Skin epidermis (tissue), 12 donors: ENCODE results near the gene SLC2A8.
A peak's percentile ranks its signal among the peaks of the same experiment; 100 is the strongest.

Source experiments
- H3K27ac ChIP-seq, 21 experiments: fragments of 200-600 bp; sonication (generic) in 11 of 21; one replicate each; pipeline ENCODE4 v1.5.0; 2020; ENCODE audit warnings: mild to moderate bottlenecking in 3 of 21, inconsistent platforms in 2 of 21, moderate library complexity in 2 of 21
- H3K4me3 ChIP-seq, 7 experiments: fragments of 200-600 bp; sonication (generic) in 2 of 7; one replicate each; pipeline ENCODE4 v1.5.0; 2020; ENCODE audit warnings: inconsistent platforms in 2 of 7, mild to moderate bottlenecking in 2 of 7, moderate library complexity in 1 of 7

Gene SLC2A8

DNA sequence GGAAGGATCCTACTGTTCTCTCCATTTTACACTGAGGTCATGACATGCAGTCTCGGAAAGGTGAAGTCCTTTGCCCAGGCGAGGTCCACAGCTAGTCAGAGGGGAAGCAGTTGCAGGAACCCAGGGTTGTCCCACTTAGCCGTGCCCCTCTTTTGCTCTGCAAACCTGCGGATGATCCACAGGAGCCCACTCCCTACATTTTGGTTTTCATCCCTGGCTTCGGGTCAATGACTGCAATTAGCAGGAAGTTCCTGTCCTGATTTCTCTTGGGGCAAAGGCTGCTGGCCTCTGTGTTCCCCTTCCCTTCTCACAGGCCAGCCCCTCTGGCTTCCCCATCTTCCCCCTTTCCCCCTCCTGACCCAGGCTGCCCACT, 1.3 kb downstream of the SLC2A8 start:
- H3K27ac ChIP-seq = peak overlapping the region in 10 of 21 experiments; percentile 45 to 91 (median 81)

DNA sequence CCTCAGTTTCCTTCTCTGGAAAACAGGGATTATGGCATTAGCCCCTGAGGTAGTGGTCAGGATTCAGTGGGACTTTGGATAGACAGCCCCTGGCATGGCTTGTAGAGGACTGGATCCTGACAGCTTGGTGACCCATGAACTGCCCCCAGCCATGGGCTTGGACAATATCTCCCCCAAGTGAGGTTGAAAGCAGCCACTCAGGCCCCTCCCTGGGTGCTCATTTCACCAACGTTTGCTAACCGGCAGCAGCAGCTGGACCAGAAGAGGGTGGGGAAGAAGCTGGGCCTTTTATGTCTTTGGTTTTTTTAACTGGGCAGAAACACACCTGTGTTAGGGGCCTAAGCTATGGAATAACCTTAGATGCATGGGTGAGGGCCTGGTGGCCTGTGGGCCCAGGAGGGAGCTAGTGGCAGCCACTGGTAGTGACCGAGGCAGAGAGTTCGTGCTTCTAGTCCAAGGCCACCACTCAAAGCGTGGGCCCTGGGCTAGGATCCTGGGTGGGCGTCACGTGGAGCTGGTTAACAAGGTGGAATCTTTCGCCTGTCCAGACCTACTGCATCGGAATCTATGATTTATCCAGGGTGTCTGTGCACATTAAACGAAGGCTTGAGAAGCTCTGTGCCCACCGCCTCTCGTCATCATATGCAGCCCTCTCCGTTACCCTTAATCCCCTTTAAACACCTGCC, 1.9 kb downstream of the SLC2A8 start:
- H3K4me3 ChIP-seq = peak overlapping the region in 2 of 7 experiments; percentile 83 to 91
- peak overlapping the region in 1 of 21 experiments; percentile 90 for H3K27ac ChIP-seq

More for the DNA sequence above, 1.3 kb downstream of the SLC2A8 start:
- peak overlapping the region; percentile 71 to 91 (median 86) for H3K4me3 ChIP-seq

DNA sequence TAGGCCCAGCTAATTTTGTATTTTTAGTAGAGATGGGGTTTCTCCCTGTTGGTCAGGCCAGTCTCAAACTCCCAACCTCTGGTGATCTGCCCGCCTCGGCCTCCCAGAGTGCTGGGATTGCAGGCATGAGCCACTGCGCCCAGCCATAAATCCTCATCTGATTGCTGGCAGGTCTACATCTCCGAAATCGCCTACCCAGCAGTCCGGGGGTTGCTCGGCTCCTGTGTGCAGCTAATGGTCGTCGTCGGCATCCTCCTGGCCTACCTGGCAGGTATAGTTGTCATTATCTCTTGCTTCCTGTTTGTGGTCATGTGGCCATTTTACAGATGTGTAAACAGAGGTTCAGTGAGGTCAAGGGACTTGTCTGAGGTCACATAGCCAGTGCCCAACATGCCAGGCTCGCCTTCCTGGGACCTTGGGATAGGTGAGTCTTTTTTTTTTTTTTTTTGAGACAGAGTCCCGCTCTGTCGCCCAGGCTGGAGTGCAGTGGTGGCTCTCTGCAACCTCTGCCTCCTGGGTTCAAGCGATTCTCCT, 2.8 kb downstream of the SLC2A8 start:
- H3K4me3 ChIP-seq = no peak overlapping the region
- no peak overlapping the region for H3K27ac ChIP-seq

DNA sequence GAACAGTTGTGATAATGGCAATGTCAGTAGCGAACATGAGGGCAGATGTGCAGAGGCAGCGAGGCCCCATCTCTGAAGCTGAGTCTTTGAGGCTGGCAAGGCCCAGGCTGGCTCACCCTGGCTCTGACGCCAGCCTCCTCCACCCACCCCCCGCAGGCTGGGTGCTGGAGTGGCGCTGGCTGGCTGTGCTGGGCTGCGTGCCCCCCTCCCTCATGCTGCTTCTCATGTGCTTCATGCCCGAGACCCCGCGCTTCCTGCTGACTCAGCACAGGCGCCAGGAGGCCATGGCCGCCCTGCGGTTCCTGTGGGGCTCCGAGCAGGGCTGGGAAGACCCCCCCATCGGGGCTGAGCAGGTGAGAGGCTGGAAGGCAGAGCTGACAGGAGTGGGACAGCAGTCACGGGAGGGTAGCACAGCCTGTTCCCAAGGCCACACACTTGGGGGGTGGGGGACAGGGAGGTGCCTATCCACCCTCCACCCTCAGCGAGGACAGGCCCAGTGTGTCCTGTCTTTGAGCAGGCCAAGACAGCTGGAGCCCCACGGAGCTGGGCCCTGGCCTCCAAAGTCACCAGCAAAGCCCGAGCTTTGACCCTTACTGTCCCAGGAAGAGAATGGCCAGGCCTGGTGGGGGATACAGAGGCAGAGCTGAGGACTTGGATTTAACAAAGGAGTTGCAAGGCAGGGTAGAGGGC, 5.6 kb downstream of the SLC2A8 start:
- H3K27ac ChIP-seq = no peak overlapping the region
- H3K4me3 ChIP-seq = no peak overlapping the region

DNA sequence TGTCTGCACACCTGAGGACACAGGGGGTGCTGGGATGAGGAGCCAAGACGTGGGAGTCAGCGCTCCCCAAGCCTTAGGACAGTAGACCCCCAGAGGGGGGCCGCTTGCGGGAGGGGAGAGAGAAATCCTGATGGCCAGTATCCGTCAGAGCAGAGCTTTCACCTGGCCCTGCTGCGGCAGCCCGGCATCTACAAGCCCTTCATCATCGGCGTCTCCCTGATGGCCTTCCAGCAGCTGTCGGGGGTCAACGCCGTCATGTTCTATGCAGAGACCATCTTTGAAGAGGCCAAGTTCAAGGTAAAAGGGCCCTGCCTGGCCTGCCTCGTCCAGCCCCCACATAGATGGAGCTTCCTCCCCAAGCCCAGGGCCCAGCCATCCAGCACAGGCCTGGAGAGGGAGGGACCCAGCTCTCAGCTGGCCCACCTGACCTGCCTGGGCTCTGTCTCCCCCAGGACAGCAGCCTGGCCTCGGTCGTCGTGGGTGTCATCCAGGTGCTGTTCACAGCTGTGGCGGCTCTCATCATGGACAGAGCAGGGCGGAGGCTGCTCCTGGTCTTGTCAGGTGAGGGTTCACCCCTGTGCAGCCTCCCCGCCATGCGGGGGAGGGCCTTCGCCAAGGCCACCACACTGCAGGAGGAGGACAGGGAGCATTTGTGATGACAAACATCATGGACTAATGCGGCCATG, 6.7 kb downstream of the SLC2A8 start:
- Histone ChIP-seq H3K4me3 (no peak overlapping the region), H3K27ac (no peak overlapping the region)

DNA sequence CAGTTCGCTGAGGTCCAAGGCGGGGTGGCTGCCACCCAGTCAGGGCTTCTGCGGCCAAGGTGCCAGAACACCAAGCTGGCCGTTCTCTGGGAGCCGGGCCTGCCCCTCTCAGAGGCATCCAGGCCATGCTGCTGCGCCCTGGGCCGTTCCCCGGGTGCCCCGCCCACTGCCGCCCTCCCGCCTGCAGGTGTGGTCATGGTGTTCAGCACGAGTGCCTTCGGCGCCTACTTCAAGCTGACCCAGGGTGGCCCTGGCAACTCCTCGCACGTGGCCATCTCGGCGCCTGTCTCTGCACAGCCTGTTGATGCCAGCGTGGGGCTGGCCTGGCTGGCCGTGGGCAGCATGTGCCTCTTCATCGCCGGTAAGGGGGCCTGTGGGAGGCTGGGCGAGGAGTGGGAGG, 7.7 kb downstream of the SLC2A8 start:
- H3K4me3 ChIP-seq = no peak overlapping the region
- no peak overlapping the region for H3K27ac ChIP-seq

DNA sequence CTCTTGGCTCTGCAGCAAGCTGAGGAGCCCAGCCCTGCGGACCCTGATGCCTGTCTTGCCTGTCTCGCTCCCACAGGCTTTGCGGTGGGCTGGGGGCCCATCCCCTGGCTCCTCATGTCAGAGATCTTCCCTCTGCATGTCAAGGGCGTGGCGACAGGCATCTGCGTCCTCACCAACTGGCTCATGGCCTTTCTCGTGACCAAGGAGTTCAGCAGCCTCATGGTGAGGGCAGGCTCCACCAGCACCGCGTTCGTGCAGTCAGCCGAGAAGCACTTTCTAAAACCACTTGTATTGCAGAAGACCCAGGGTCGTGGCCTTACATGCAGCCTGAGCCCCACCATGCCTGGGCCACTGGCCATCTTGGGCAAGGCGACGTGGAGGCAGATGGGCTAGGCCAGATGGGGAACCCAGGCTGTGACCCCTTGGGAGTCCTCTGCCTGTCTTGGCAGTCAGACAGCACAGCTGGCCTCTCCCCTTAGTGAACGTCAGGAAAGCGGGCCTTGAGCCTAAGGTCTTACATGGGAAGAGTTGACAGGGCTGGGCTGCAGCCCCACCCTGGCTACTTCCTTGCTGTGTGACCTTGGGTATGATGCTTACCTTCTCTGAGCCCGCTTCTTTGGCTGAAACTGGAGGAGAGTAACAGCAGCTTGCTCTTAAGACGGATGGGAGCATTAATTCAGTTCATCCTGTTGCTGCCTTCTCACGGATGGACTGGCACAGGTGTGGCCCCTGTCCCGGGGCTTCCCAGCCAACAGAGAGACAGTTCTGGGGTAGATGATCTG, 8.6 kb downstream of the SLC2A8 start:
- no peak overlapping the region for H3K4me3 ChIP-seq
- no peak overlapping the region for H3K27ac ChIP-seq

DNA sequence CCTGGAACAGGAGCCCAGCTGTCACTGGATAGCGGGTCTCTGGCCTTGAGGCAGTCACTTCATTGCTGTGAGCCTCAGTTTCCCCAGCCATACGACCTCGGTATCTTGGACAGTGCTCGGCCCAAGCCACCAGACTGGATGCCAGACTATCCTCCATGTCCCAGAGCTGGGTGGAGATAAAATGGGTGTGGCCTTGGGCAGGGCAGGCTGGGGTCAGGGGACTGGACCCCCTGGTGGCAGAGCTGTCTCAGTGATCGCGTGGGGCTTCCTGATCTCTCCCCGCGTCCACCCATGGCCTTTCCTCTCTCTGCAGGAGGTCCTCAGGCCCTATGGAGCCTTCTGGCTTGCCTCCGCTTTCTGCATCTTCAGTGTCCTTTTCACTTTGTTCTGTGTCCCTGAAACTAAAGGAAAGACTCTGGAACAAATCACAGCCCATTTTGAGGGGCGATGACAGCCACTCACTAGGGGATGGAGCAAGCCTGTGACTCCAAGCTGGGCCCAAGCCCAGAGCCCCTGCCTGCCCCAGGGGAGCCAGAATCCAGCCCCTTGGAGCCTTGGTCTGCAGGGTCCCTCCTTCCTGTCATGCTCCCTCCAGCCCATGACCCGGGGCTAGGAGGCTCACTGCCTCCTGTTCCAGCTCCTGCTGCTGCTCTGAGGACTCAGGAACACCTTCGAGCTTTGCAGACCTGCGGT, 10.0 kb downstream of the SLC2A8 start:
- H3K27ac ChIP-seq = no peak overlapping the region
- H3K4me3 ChIP-seq = no peak overlapping the region

DNA sequence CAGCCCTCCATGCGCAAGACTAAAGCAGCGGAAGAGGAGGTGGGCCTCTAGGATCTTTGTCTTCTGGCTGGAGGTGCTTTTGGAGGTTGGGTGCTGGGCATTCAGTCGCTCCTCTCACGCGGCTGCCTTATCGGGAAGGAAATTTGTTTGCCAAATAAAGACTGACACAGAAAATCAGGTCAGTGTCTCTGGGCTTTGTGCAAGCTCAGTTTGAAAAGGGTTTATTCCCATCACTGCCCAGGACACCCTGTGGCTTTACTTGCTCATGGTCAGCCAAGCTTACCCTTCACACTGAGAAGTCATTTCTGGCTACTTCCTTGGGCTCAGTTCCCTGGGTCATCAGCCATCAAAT, 10.5 kb downstream of the SLC2A8 start:
- Histone ChIP-seq H3K27ac (no peak overlapping the region), H3K4me3 (no peak overlapping the region)

DNA sequence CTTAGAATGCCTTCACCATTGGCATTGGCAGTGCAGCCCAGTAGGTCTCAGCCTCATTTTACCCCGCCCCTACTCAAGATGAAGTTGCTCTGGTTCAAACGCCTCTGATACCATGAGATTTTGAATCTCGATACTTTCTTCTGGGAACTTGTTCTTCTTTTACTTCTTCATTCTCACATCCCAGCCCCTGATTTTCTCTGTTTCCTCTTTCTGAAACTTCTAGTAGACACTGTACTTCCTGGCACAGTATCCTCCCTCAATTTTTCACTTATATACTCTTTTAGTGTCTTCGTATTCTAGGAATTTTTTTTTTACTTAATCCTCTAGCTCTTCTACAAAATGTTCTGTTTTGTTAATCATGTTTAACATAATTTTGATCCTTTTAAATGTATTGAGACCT, 14.2 kb downstream of the SLC2A8 start:
- Histone ChIP-seq H3K27ac (peak overlapping the region in 7 of 21 experiments; percentile 9 to 67 (median 28)), H3K4me3 (no peak overlapping the region)

DNA sequence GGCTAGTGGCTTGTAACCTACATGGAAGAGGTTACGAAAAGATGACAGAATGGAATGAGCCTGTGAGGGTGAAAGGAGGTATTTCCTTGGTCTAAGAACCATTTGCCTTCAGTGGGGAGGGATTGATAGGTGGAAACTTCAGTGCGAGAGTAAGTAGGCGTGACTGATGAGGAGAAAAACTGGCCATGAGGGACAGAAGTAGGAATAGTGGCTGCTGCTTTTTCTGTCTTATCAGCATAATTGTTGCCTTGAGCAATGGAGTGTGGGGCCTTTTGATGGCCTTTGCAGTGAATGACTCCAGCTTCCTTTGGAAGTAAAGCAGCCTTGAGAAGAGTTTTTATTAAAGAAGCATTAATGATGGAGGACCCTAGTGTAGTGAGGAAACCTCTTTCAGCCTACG, 18.2 kb downstream of the SLC2A8 start:
- H3K27ac ChIP-seq = no peak overlapping the region
- H3K4me3 ChIP-seq = no peak overlapping the region

DNA sequence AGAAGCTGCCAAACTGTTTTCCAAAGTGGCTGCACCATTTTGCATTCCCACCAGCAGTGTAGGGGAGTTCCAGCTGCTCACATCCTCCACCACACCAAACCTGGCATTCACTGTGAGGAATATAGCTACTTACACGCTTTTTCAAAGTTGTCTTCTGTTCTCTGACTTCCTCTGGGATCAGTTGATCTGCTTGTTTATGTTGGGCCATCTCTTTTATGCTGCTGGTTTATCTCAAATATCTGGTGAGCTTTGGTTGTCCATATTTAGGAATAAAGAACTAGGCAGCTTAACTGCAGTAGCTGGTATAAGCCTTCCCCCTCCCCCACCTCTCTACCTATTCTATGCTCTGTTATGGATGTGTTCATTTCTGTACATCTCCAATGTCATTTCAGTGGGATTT, 18.7 kb downstream of the SLC2A8 start:
- Histone ChIP-seq H3K4me3 (no peak overlapping the region), H3K27ac (no peak overlapping the region)

DNA sequence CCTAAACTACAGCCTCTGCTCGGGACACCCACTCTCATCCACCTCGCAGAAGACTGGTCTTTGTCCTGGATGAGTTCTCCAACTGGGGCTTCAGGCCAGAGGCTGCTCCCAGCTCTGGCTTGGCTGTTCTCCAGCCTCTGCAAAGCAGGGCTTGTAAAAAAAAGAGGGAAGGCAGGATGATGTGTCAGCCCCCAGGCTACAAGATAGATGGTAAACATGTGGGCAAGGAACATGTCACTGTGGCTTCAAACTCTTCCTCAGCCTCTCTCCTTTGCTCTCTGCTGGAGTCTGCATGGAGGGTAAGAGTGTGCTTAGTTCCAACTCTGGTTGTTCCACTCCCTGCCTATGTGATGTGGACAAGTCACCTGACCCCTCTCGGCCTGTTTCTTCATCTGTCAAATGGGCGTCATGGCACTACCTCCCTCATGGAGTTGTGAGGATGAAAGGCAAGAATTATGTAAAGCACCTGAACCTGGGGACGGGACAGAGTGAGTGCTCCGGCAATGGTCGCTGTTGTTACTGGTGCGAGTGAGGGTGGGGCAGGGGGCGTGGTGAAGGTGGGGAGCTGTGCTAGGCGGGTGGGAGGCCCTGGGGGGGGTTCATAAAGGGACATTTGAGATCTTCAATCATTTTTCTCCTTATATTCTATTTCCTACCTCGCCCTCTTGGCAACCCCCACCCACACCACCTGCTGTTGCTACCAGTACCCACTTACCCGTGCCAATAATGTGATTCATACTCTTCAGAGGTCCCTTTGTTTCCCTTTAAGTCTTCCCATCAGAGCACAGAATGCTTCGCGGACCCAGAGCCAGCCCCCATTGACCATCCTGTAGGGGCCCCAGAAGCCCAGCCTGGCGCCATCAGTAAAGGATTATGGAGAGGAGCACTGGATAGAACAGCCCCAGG, 20.4 kb downstream of the SLC2A8 start:
- peak overlapping the region in 1 of 7 experiments; percentile 4 for H3K4me3 ChIP-seq
- H3K27ac ChIP-seq = peak overlapping the region in 2 of 21 experiments; percentile 15 to 54

DNA sequence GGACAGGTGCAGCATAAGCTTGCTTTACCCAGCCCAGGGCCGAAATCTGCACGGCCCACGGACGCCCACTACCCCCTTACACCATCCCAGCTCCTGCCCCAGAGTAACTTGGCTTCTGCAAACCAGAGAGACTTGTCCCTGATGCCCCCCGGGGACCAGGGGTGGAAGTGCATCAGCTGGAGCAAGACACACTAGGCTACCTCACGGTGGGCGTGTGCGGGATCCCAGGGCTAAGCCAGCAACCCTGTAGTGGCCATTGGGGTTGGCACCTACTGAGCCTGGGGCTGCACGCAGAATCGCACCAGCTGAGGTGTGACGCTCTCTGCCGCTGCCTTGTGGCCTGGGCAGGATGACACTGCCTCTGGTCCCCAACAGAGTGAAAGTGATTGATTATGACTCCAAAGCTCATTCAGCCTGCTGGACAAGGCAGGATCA, 21.1 kb downstream of the SLC2A8 start:
- Histone ChIP-seq H3K27ac (peak overlapping the region in 3 of 21 experiments; percentile 15 to 54 (median 23)), H3K4me3 (peak overlapping the region in 1 of 7 experiments; percentile 34)

DNA sequence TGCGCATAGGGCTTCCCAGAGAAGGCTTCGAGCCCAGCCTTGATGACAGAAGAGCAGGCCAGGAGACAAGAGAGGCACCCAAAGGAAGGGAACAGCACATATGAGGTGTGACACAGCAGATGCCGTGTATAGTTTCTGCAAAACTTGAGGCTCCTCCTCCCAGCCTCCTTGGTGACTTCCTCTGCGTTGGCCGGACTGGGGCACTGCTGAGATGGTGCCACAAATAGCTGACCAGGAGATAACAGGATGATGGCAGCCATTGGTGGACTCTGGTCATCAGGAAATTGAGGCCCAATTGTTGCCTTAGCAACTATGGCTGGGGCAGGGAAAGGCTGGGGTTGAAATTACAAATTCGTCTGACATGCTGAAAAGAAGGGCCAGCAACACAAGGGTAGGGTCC, 22.4 kb downstream of the SLC2A8 start:
- peak overlapping the region in 3 of 7 experiments; percentile 13 to 34 (median 13) for H3K4me3 ChIP-seq
- peak overlapping the region in 2 of 21 experiments; percentile 4 to 15 for H3K27ac ChIP-seq

DNA sequence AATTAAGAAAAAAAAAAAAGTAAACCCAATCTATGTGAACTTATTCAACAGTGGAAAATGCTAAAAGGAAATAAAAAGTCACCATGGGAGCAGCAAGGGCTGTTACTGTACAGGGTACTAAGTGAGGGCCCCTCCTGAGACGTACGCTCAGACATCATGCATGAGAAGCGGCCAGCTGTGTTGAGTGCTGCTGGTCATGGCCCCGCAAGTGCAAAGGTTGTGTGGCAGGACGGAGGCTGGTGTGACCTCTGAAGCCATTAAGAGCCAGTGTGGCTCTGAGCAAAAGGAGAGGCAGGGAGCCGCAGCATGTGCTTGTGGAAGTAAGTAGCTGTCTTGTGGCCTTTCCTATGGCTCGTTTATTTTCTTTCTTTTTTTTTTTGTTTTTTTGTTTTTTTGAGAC, 24.1 kb downstream of the SLC2A8 start:
- Histone ChIP-seq H3K4me3 (no peak overlapping the region), H3K27ac (no peak overlapping the region)

DNA sequence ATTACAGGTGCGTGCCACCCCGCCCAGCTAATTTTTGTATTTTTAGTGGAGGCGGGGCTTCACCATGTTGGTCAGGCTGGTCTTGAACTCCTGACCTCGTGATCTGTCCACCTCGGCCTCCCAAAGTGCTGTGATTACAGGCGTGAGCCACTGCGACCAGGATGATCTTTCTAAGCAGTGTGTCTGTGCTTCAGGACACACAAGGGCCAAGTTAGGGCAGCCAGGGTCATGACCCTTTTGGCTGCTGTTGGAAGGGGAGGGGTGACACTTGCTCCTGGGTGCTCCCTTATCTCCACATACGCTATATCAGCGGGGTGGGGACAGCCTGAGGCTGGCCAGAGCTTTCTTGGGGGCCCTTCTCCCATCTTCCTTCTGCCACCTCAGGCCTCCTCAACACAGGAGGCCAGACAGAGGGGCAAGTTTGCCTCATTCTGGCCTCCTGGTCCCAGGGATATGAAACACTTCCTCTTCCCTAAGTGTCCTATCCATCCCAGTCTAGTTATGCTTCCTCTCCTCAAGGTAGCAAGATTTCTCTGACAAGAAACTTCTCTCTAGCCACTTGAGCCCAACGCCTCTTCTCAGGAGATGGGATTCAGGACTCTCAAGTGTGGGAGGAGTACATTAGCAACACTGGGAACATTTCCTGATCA, 25.3 kb downstream of the SLC2A8 start:
- Histone ChIP-seq H3K27ac (peak overlapping the region in 1 of 21 experiments; percentile 43), H3K4me3 (no peak overlapping the region)

DNA sequence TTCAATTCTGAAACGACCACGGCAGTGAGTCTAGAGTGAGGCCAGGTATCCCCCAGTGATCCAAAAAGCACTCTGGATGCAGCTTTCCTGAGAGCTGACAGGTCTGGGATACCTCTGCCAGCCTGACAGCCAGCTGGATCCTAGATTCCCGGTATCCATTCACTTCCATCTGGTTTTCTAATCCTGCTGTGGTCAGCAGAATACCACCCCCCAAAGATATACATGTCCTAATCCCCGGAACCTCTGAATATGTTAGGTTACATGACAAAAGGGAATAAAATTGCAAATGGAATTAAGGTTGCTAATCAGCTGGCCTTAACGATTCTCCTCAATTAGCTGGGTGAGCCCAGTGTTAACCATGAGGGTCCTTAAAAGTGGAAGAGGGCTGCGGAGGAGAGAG, 25.8 kb downstream of the SLC2A8 start:
- peak overlapping the region in 13 of 21 experiments; percentile 80 to 93 (median 91) for H3K27ac ChIP-seq
- peak overlapping the region in 2 of 7 experiments; percentile 55 to 77 for H3K4me3 ChIP-seq
